ENCODE measurements around the gene CNTN6. TPM values are rescaled to one million over a fixed set of nuclear protein-coding genes. Genes with fewer than 3 reads are reported as not detected.

Gene CNTN6
- not detected in 2 replicates for total RNA-seq

DNA sequence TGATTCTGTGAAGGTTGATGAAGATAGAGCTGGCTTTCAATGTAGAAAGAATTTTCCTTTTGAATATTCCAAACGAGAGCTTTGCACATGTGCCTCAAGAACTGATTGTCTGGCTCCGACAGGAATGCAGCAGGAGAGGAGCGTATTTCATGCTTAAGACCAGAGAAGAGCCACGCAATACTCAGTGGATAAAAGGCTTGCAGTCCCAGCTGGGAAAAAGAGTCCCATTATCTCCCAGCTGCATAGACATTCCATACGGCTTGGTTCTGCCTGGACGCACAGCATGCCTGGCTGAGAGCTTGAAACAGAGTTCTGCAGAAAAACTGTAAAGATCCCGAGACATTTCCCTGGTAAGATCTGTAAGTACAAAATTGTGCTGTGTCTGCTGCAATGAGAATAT lies at the start of gene CNTN6:
Gene CNTN6 (plus strand): TSS at position 254 of the 400 bp plus-strand sequence. CDS start 54,985 bp downstream, outside the sequence.

Data from mammary microvascular endothelial cell (primary cell).